Endothelial cell of umbilical vein (primary cell): ENCODE results near the gene TCHHL1. TPM values are rescaled to one million over a fixed set of nuclear protein-coding genes. Genes with fewer than 3 reads are reported as not detected.

Experiments
- BruUV-seq: library from RNA; stranded (reverse); fragments of 400-500 nt; replicated peaks from 2 replicates; lab custom pipeline; 2021; lab: Mats Ljungman, UMichigan
- CTCF ChIA-PET: fragments of 300-600, 350-600 bp; sonication (Branson Sonifier 250); formaldehyde crosslinking; loops from one replicate; lab custom pipeline; 2021; ENCODE audit warnings: antibody characterized with exemption, inconsistent platforms; lab: Charles Lee
- POLR2A ChIA-PET: fragments of 300-600, 350-600 bp; sonication (Branson Sonifier 250); formaldehyde crosslinking; loops from one replicate; lab custom pipeline; 2021; ENCODE audit warnings: antibody characterized with exemption, inconsistent platforms; lab: Charles Lee
- DNase-seq: peaks from one replicate; pipeline ENCODE4 v3.0.0-alpha.2; 2011; ENCODE audit warnings: low read depth, low spot score
- FAIRE-seq: peaks from 2 replicates; lab custom pipeline; 2011; peaks lifted over from hg19 to GRCh38; lab: Jason Lieb, UNC
- H2AFZ ChIP-seq: 2 replicates; pipeline ENCODE4 v1.6.0; 2012; ENCODE audit warnings: low read depth, low read length, control low read depth, inconsistent platforms
- H3K27ac ChIP-seq: 2 replicates; pipeline ENCODE4 v1.5.1; 2011; ENCODE audit warnings: low read depth, mild to moderate bottlenecking, control low read depth, low read length, moderate library complexity; ENCODE audit not compliant: insufficient read depth
- H3K27me3 ChIP-seq, 2 experiments: 2 replicates each; pipeline versions ENCODE4 v1.6.0 to v1.6.1; 2011; ENCODE audit warnings: low read length in 2 of 2, mixed read lengths in 1 of 2; ENCODE audit not compliant: control insufficient read depth in 2 of 2, insufficient read depth in 2 of 2
- H3K36me3 ChIP-seq, 2 experiments: 2 replicates in 1 of 2; 3 replicates in 1 of 2; pipeline ENCODE4 v1.5.1; 2011; ENCODE audit warnings: low read length in 2 of 2, mild to moderate bottlenecking in 1 of 2, moderate library complexity in 1 of 2; ENCODE audit not compliant: control insufficient read depth in 2 of 2, insufficient read depth in 2 of 2; ENCODE audit errors: extremely low read depth in 1 of 2
- H3K4me1 ChIP-seq: 3 replicates; pipeline ENCODE4 v1.5.1; 2011; ENCODE audit warnings: mild to moderate bottlenecking, low read length; ENCODE audit not compliant: control insufficient read depth, insufficient read depth; ENCODE audit errors: extremely low read depth
- H3K4me2 ChIP-seq: 2 replicates; pipeline ENCODE4 v1.6.1; 2011; ENCODE audit warnings: low read length, control low read depth, mixed read lengths; ENCODE audit not compliant: insufficient read depth
- H3K4me3 ChIP-seq, 3 experiments: fragments of 200-600 bp in 1 of 3; sonication (generic), shearing (Covaris generic) in 1 of 3; replicated peaks in 1 of 3; 2 replicates each; pipeline ENCODE4 v1.5.1; 2011 to 2016; ENCODE audit warnings: control low read depth in 3 of 3, low read length in 3 of 3, mild to moderate bottlenecking in 2 of 3, inconsistent platforms in 1 of 3, low read depth in 1 of 3, moderate library complexity in 1 of 3; ENCODE audit not compliant: insufficient read depth in 1 of 3
- H3K79me2 ChIP-seq: 2 replicates; pipeline ENCODE4 v1.6.0; 2012; ENCODE audit warnings: low read length, inconsistent platforms; ENCODE audit not compliant: control insufficient read depth, insufficient read depth
- H3K9ac ChIP-seq: replicated peaks from 2 replicates; pipeline ENCODE3; 2011; ENCODE audit warnings: low read length, control low read depth; ENCODE audit not compliant: insufficient read depth; ENCODE audit errors: extremely low read depth
- H3K9me1 ChIP-seq: replicated peaks from 3 replicates; pipeline ENCODE4 v1.6.0; 2011; ENCODE audit warnings: mild to moderate bottlenecking, low read length; ENCODE audit not compliant: control insufficient read depth, insufficient read depth; ENCODE audit errors: extremely low read depth
- H3K9me3 ChIP-seq: replicated peaks from 2 replicates; pipeline ENCODE4 v1.5.1; 2012; ENCODE audit warnings: low read length, inconsistent platforms; ENCODE audit not compliant: control insufficient read depth, insufficient read depth
- H4K20me1 ChIP-seq: replicated peaks from 2 replicates; pipeline ENCODE3; 2011; ENCODE audit warnings: mild to moderate bottlenecking, low read length; ENCODE audit not compliant: control insufficient read depth, insufficient read depth; ENCODE audit errors: extremely low read depth
- CTCF ChIP-seq, 2 donors: IDR thresholded peaks; 1 replicate in 1 of 2; 2 replicates in 1 of 2; pipeline ENCODE4 v1.5.1; 2011; ENCODE audit warnings: low read length in 2 of 2, mild to moderate bottlenecking in 2 of 2, moderate library complexity in 2 of 2, control low read depth in 1 of 2, inconsistent platforms in 1 of 2, low read depth in 1 of 2; ENCODE audit not compliant: insufficient read depth in 1 of 2; ENCODE audit errors: extremely low read depth in 1 of 2
- EZH2 ChIP-seq: IDR thresholded peaks from 2 replicates; pipeline ENCODE4 v1.6.1; 2012; ENCODE audit warnings: borderline replicate concordance, low read depth, mild to moderate bottlenecking, moderate library complexity, low read length, inconsistent platforms; ENCODE audit not compliant: severe bottlenecking
- FOS ChIP-seq: IDR thresholded peaks from 2 replicates; pipeline ENCODE4 v1.6.1; 2011; ENCODE audit warnings: mild to moderate bottlenecking, low read length, moderate library complexity, borderline replicate concordance; ENCODE audit not compliant: insufficient read depth
- GATA2 ChIP-seq: IDR thresholded peaks from 2 replicates; pipeline ENCODE4 v1.7.0; 2011; ENCODE audit warnings: low read depth, mild to moderate bottlenecking, moderate library complexity, mixed read lengths, low read length; ENCODE audit not compliant: insufficient read length, insufficient read depth
- JUN ChIP-seq: IDR thresholded peaks from 2 replicates; pipeline ENCODE4 v1.6.1; 2011; ENCODE audit warnings: borderline replicate concordance, low read depth; ENCODE audit not compliant: insufficient read length, insufficient read depth
- MYC ChIP-seq: IDR thresholded peaks from one replicate; pipeline ENCODE4 v1.6.1; 2011; ENCODE audit warnings: mild to moderate bottlenecking, low read depth, low read length
- POLR2A ChIP-seq: IDR thresholded peaks from 2 replicates; pipeline ENCODE4 v1.6.1; 2012; ENCODE audit warnings: low read depth, mild to moderate bottlenecking, control low read depth, low read length
- POLR2AphosphoS5 ChIP-seq: IDR thresholded peaks from 2 replicates; pipeline ENCODE4 v1.6.1; 2012; ENCODE audit warnings: low read depth, mild to moderate bottlenecking, control low read depth, low read length, moderate library complexity; ENCODE audit not compliant: insufficient read depth
- dilution Hi-C: fragments of 300-500 bp; cut with MboI; formaldehyde crosslinking; loops from one replicate; pipeline ENCODE4 v1.15.0; 2019; ENCODE audit warnings: low sequenced_read_pairs; ENCODE audit not compliant: extremely low pct_ligation_motif_present
- intact Hi-C: fragments of 100-400 bp; cut with micrococcal nuclease; formaldehyde crosslinking; loops from one replicate; pipeline ENCODE4 v1.10.0; 2022
- polyA plus RNA-seq, 4 experiments: library from polyadenylated mRNA; depleted of rRNA in 3 of 4; stranded (reverse) in 3 of 4; unstranded in 1 of 4; fragments of >200 nt; gene quantifications; 2 replicates each; pipeline versions ENCODE4 v1.2.1 to v1.2.3, GENCODE V29; 2011 to 2012; ENCODE audit warnings: missing spikeins in 1 of 4
- total RNA-seq: library from RNA; stranded (reverse); gene quantifications from 2 replicates; pipeline ENCODE4 v1.2.3, GENCODE V29; 2021
- TF ChIP-seq, protein P1 (sequence below): IDR thresholded peaks from 2 replicates; pipeline ENCODE4 v1.6.1; 2011; ENCODE audit not compliant: insufficient read depth, insufficient read length

Gene TCHHL1
- total and polyA plus RNA-seq, 2 donors (not counting 3 experiments of a cell fraction or from before 2014, with no cell fraction given), result not detected

GRCh38 chr1:152109231-152109997, 20.6 kb upstream of the TCHHL1 start:
- Histone ChIP-seq H3K9ac (no peak overlapping the region), H3K4me1 (peaks cover 33% of the 10 kb centered on the region), H3K27ac (no peak overlapping the region), H3K4me2 (peak overlapping the region; percentile 32), H2AFZ (no peak overlapping the region), H3K9me3 (no peaks in the 10 kb centered on the region), H3K36me3 (no peaks in the 10 kb centered on the region), H4K20me1 (no peaks in the 10 kb centered on the region), H3K9me1 (no peaks in the 10 kb centered on the region), H3K27me3 (peaks cover 72 to 93% of the 10 kb centered on the region in 2 experiments), H3K79me2 (no peaks in the 10 kb centered on the region), H3K4me3 (no peak overlapping the region)
- FAIRE-seq (no peak), DNase-seq (no peak)
- BruUV-seq, result no TSS peak
- CTCF ChIA-PET, result interaction anchor here (1.3 to 4.6 kb wide), 5 partner anchors 22 to 350 kb away, joined by 4 to 28 read pairs (median 8); no protein-coding TSS in a partner anchor
- TF ChIP-seq, protein P1, sequence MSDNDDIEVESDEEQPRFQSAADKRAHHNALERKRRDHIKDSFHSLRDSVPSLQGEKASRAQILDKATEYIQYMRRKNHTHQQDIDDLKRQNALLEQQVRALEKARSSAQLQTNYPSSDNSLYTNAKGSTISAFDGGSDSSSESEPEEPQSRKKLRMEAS, result no peak
- TF ChIP-seq EZH2, result peak; percentile 26
- POLR2A ChIA-PET, result no interaction called here
- dilution Hi-C loops (no loop called here), intact Hi-C loops (loop anchor here (5.0 kb wide), 1 partner anchor 57 kb away; no protein-coding TSS in a partner anchor)

DNA sequence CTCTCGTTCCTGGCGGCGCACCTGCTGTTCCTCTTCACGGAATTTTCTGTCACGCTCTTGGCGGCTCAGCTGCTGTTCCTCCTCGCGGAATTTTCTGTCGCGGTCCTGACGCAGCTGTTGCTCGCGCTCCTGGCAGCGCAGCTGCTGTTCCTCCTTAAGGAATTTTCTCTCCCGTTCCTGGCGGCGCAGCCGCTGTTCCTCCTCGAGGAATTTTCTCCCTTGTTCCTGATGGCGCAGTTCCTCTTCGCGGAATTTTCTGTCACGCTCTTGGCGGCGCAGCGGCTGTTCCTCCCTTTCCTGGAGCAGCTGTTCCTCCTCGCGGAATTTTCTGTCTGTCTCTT, 20.0 kb upstream of the TCHHL1 start:
- POLR2A ChIA-PET, result no interaction called here
- no peak overlapping the region for H3K4me3 ChIP-seq
- TF ChIP-seq, protein P1, result no peak
- no peak for TF ChIP-seq EZH2
- no peak for TF ChIP-seq MYC
- TF ChIP-seq GATA2, result no peak
- no peak for TF ChIP-seq POLR2AphosphoS5
- no peak for TF ChIP-seq CTCF (IDR thresholded peaks at IDR 0.05; ENCODE audit: extremely low read depth in 1 of 2, insufficient read depth in 1 of 2, low read depth in 1 of 2, low read length in 2 of 2)
- no peak for TF ChIP-seq FOS
- TF ChIP-seq JUN, result no peak
- no peak for TF ChIP-seq POLR2A
- no peaks in the 10 kb centered on the region for H3K36me3 ChIP-seq
- no peak overlapping the region for H2AFZ ChIP-seq
- H3K27ac ChIP-seq, result no peak overlapping the region
- DNase-seq (no peak), FAIRE-seq (no peak)
- no peaks in the 10 kb centered on the region for H3K79me2 ChIP-seq
- dilution Hi-C loops (no loop called here), intact Hi-C loops (loop anchor here (5.0 kb wide), 1 partner anchor 57 kb away; no protein-coding TSS in a partner anchor)
- no peaks in the 10 kb centered on the region for H3K9me3 ChIP-seq
- no peak overlapping the region for H3K9ac ChIP-seq
- peaks cover 33% of the 10 kb centered on the region for H3K4me1 ChIP-seq
- no peaks in the 10 kb centered on the region for H4K20me1 ChIP-seq
- peaks cover 70 to 89% of the 10 kb centered on the region in 2 experiments for H3K27me3 ChIP-seq
- no TSS peak for BruUV-seq
- peak overlapping the region; percentile 6 for H3K4me2 ChIP-seq
- no peaks in the 10 kb centered on the region for H3K9me1 ChIP-seq
- CTCF ChIA-PET, result interaction anchor here (2.0 to 4.6 kb wide), 4 partner anchors 58 to 350 kb away, joined by 6 to 28 read pairs (median 14); no protein-coding TSS in a partner anchor
